ENCODE results near the gene SLC6A17. TPM values are rescaled to one million over a fixed set of nuclear protein-coding genes. Genes with fewer than 3 reads are reported as not detected.
A peak's percentile ranks its signal among the peaks of the same experiment; 100 is the strongest.

SLC6A17 gene
- total and polyA plus RNA-seq, 2 donors (not counting 1 experiment from before 2014, with no cell fraction given): not detected

DNA sequence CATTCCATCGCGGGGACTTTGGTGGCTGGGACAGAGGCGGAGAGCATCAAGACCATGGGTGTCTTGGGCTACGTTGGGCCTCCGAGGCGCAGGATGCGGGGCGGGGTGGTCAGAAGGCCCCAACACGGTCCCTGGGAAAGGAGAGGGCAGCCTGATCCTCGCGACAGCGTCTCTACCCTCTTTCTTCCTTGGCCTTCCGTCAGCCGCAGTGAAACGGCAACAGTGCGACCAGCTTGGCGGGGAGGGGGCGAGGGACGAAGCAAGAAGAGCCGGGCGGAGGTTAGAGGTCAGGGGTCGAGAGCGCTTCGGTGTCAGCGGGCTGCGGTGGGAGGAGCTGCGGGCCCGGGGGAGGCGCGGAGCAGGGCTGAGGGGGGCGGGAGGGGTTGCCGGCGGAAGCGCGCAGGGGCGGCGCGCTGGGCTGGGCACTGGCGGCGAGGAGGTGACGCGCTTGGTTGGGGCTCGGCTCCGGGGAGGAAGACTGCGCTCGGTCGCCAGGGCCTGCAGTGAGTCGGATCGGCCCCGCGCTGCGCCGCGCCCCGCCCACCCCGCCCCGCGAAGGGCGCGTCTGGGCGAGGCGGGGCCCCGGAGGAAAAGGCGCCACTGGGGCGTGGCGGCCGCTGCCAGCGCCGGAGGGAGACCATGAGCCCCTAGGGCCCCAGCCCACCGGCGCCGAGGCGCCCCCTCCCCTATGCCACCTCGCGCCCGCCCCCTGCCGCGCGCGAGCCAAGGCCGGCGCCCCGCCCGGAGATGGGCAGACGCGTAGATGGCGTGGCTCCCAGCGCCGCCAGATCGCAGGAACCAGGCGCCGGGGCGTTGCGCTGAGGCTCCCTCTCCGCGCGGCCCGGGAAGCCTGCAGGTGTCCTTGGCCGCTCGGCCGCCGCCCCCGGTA, 59.7 kb downstream of the SLC6A17 start, which contains the start of gene KCNC4:
TSS of gene KCNC4 (plus strand) at position 600 of the 889 bp plus-strand sequence. CDS start 1,186 bp downstream, outside the sequence.
- peak within 1 kb of the TSS; percentile 76 to 83 for H3K27ac ChIP-seq (ENCODE audit: low read length in 2 of 2)
- TF ChIP-seq, protein P1, sequence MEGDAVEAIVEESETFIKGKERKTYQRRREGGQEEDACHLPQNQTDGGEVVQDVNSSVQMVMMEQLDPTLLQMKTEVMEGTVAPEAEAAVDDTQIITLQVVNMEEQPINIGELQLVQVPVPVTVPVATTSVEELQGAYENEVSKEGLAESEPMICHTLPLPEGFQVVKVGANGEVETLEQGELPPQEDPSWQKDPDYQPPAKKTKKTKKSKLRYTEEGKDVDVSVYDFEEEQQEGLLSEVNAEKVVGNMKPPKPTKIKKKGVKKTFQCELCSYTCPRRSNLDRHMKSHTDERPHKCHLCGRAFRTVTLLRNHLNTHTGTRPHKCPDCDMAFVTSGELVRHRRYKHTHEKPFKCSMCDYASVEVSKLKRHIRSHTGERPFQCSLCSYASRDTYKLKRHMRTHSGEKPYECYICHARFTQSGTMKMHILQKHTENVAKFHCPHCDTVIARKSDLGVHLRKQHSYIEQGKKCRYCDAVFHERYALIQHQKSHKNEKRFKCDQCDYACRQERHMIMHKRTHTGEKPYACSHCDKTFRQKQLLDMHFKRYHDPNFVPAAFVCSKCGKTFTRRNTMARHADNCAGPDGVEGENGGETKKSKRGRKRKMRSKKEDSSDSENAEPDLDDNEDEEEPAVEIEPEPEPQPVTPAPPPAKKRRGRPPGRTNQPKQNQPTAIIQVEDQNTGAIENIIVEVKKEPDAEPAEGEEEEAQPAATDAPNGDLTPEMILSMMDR (IDR thresholded peaks at IDR 0.05): no peak
- TF ChIP-seq EZH2 (IDR thresholded peaks at IDR 0.05; ENCODE audit: borderline replicate concordance, insufficient read depth, low read depth, low read length, poor library complexity, severe bottlenecking): no peak
- peak within 1 kb of the TSS; percentile 92 for H3K4me2 ChIP-seq (replicated peaks; ENCODE audit: low read depth, low read length, poor library complexity, severe bottlenecking)
- H3K27ac Mint-ChIP-seq: peak within 1 kb of the TSS; percentile 96
- H3K9me3 Mint-ChIP-seq (ENCODE audit: insufficient read depth): no peaks in the 10 kb centered on the region
- H3K4me3 ChIP-seq (ENCODE audit: control extremely low read depth in 1 of 5, extremely low read depth in 1 of 5, insufficient read depth in 1 of 5, low read depth in 2 of 5, low read length in 4 of 5): peak within 1 kb of the TSS; percentile 34 to 75 (median 66)
- H3K79me2 ChIP-seq (ENCODE audit: control insufficient read depth, insufficient read depth, low read length): no peaks in the 10 kb centered on the region
- intact Hi-C loops (cut with micrococcal nuclease): loop anchor here (1.0 to 5.0 kb wide), 4 partner anchors 33 to 572 kb away; partner anchors contain the start of gene LAMTOR5
- peak within 1 kb of the TSS; percentile 74 for H3K9ac ChIP-seq (ENCODE audit: low read length)
- peaks cover 43% of the 10 kb centered on the region for H3K4me1 Mint-ChIP-seq
- WGBS (ENCODE audit: insufficient coverage): 3% methylated on average over 97 of the region's 103 CpGs
- peak within 1 kb of the TSS; percentile 94 for H2AFZ ChIP-seq (ENCODE audit: insufficient read depth, low read depth, low read length, poor library complexity, severe bottlenecking)
- peaks cover 0 to 8% (median 0%) of the 10 kb centered on the region in 4 experiments for H3K27me3 ChIP-seq (replicated peaks in 1 of 4; ENCODE audit: control extremely low read depth in 1 of 4, control insufficient read depth in 3 of 4, insufficient read depth in 4 of 4, low read length in 3 of 4)
- DNase-seq (peak; percentile 96), ATAC-seq (ENCODE audit: low read depth) (peak; percentile 85)
- peak within 1 kb of the TSS; percentile 95 for H3K4me3 Mint-ChIP-seq
- CTCF ChIA-PET: interaction anchor here (0.7 to 24.7 kb wide), 10 partner anchors 13 to 287 kb away, joined by 3 to 838 read pairs (median 86); partner anchors contain the start of genes LAMTOR5, PROK1 and RBM15
- H4K20me1 ChIP-seq (ENCODE audit: control insufficient read depth, insufficient read depth, low read length, poor library complexity, severe bottlenecking): peaks cover 6% of the 10 kb centered on the region
- H3K4me1 ChIP-seq (ENCODE audit: control insufficient read depth in 2 of 2, insufficient read depth in 2 of 2, low read length in 2 of 2): peaks cover 17 to 31% of the 10 kb centered on the region in 2 donors
- peaks cover 0 to 4% (median 0%) of the 10 kb centered on the region in 3 donors for H3K9me3 ChIP-seq (ENCODE audit: control extremely low read depth in 1 of 3, control insufficient read depth in 2 of 3, insufficient read depth in 1 of 3, low read length in 2 of 3)
- no peaks in the 10 kb centered on the region for H3K36me3 ChIP-seq (replicated peaks in 1 of 2; ENCODE audit: control extremely low read depth in 1 of 2, control insufficient read depth in 1 of 2, extremely low read depth in 1 of 2, insufficient read depth in 2 of 2, low read length in 1 of 2)
- H3K27me3 Mint-ChIP-seq: no peaks in the 10 kb centered on the region
- POLR2A ChIA-PET: interaction anchor here (0.6 to 4.5 kb wide), 6 partner anchors 33 to 199 kb away, joined by 3 to 29 read pairs (median 4); partner anchors contain the start of gene RBM15
